Measurements from ENCODE around the gene MSL3B.
A peak's percentile ranks its signal among the peaks of the same experiment; 100 is the strongest.

MSL3B gene

GRCh38 chr2:233832869-233833311, 35.3 kb downstream of the MSL3B start:
- ChIA-PET POLR2A (no interaction called here), CTCF (interaction anchor here (1.0 to 1.8 kb wide), 3 partner anchors 25 to 581 kb away, joined by 3 to 5 read pairs (median 3); partner anchors contain the start of gene ATG16L1), RAD21 (ENCODE audit: low non-redundant PET in 1 of 2, low total read pairs in 2 of 2, uncharacterized antibody in 2 of 2, unreplicated experiment in 2 of 2) (no interaction called here)
- Histone ChIP-seq H3K9me2 (ENCODE audit: insufficient read depth) (no peaks in the 10 kb centered on the region), H3K4me1 (ENCODE audit: control insufficient read depth in 1 of 2, insufficient read depth in 2 of 2, low read length in 2 of 2) (no peaks in the 10 kb centered on the region), H3K79me2 (ENCODE audit: insufficient read depth, low read length) (peaks cover 37% of the 10 kb centered on the region), H3K9ac (ENCODE audit: low read length) (no peak overlapping the region), H3K36me3 (ENCODE audit: control insufficient read depth in 1 of 2, insufficient read depth in 2 of 2, low read length in 2 of 2) (peaks cover 26 to 30% of the 10 kb centered on the region in 2 experiments), H2AFZ (ENCODE audit: low read depth, low read length, poor library complexity, severe bottlenecking) (no peak overlapping the region), H3K9me3 (ENCODE audit: control insufficient read depth in 1 of 2, insufficient read depth in 1 of 2, low read depth in 1 of 2, low read length in 2 of 2) (no peaks in the 10 kb centered on the region), H3K4me2 (ENCODE audit: low read length) (no peak overlapping the region), H3K27ac (ENCODE audit: low read depth, low read length) (no peak overlapping the region), H3K4me3 (replicated peaks in 1 of 2; ENCODE audit: low read depth in 1 of 2, low read length in 2 of 2) (no peak overlapping the region), H4K20me1 (ENCODE audit: insufficient read depth) (peaks cover 4% of the 10 kb centered on the region; the same call in 1 of the 2 replicates), H3K27me3 (ENCODE audit: insufficient read depth, low read length) (no peaks in the 10 kb centered on the region)
- no TSS peak for BruUV-seq (replicated peaks)
- intact Hi-C loops (cut with micrococcal nuclease): loop anchor here (10.0 kb wide), 1 partner anchor 348 kb away; no protein-coding TSS in a partner anchor
- ATAC-seq (peak; percentile 71), DNase-seq (ENCODE audit: low read depth, low spot score) (peak; percentile 7)
- TF ChIP-seq MAX (IDR thresholded peaks at IDR 0.05) (no peak), RAD21 (IDR thresholded peaks at IDR 0.05; ENCODE audit: low read depth) (peak; percentile 58), SP1 (IDR thresholded peaks at IDR 0.05; ENCODE audit: low read depth) (no peak), ATF3 (IDR thresholded peaks at IDR 0.05) (no peak), ZNF274 (IDR thresholded peaks at IDR 0.05; ENCODE audit: low read depth, low read length) (no peak), EGR1 (IDR thresholded peaks at IDR 0.05; ENCODE audit: low read depth) (no peak), POLR2AphosphoS5 (IDR thresholded peaks at IDR 0.05; ENCODE audit: low read depth, low read length) (peak; percentile 11; the same call in 1 of the 2 replicates), CTCF (IDR thresholded peaks at IDR 0.05 in 2 of 3, conservative IDR thresholded peaks at IDR 0.05 in 1 of 3; ENCODE audit: borderline replicate concordance in 1 of 3, insufficient read depth in 1 of 3, low read depth in 2 of 3, low read length in 2 of 3) (peak in 1 of 3 experiments; percentile 31; a peak in 2 of 6 replicates)

Data from HCT116 (cell line).